Panc1 (cell line): Measurements from ENCODE around the gene SOBP.

Experiments
- CTCF ChIP-seq: fragments of 450-650 bp; IDR thresholded peaks from 2 replicates; pipeline ENCODE4 v1.5.1; 2017; ENCODE audit warnings: mild to moderate bottlenecking
- POLR2AphosphoS5 ChIP-seq: IDR thresholded peaks from 2 replicates; pipeline ENCODE4 v1.6.1; 2012; ENCODE audit warnings: mild to moderate bottlenecking, low read depth, low read length, moderate library complexity
- TCF7L2 ChIP-seq: IDR thresholded peaks from 2 replicates; pipeline ENCODE4 v1.6.1; 2011; ENCODE audit warnings: mild to moderate bottlenecking, low read depth, low read length, inconsistent platforms
- TF ChIP-seq, protein P1 (sequence below), 2 experiments: IDR thresholded peaks; 2 replicates each; pipeline ENCODE4 v1.6.1; 2011 to 2012; ENCODE audit warnings: low read depth in 2 of 2, control low read depth in 1 of 2, low read length in 1 of 2, mild to moderate bottlenecking in 1 of 2, moderate library complexity in 1 of 2; ENCODE audit not compliant: insufficient read depth in 1 of 2

GRCh38 chr6:107535626-107536025, 45.7 kb downstream of the SOBP start:
- TF ChIP-seq CTCF: no peak
- no peak for TF ChIP-seq TCF7L2
- TF ChIP-seq POLR2AphosphoS5: no peak
- TF ChIP-seq, protein P1, sequence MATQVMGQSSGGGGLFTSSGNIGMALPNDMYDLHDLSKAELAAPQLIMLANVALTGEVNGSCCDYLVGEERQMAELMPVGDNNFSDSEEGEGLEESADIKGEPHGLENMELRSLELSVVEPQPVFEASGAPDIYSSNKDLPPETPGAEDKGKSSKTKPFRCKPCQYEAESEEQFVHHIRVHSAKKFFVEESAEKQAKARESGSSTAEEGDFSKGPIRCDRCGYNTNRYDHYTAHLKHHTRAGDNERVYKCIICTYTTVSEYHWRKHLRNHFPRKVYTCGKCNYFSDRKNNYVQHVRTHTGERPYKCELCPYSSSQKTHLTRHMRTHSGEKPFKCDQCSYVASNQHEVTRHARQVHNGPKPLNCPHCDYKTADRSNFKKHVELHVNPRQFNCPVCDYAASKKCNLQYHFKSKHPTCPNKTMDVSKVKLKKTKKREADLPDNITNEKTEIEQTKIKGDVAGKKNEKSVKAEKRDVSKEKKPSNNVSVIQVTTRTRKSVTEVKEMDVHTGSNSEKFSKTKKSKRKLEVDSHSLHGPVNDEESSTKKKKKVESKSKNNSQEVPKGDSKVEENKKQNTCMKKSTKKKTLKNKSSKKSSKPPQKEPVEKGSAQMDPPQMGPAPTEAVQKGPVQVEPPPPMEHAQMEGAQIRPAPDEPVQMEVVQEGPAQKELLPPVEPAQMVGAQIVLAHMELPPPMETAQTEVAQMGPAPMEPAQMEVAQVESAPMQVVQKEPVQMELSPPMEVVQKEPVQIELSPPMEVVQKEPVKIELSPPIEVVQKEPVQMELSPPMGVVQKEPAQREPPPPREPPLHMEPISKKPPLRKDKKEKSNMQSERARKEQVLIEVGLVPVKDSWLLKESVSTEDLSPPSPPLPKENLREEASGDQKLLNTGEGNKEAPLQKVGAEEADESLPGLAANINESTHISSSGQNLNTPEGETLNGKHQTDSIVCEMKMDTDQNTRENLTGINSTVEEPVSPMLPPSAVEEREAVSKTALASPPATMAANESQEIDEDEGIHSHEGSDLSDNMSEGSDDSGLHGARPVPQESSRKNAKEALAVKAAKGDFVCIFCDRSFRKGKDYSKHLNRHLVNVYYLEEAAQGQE (IDR thresholded peaks at IDR 0.05; ENCODE audit: insufficient read depth in 1 of 2, low read depth in 2 of 2, low read length in 1 of 2): no peak
